ENCODE measurements around the gene DGKI. TPM values are rescaled to one million over a fixed set of nuclear protein-coding genes. Genes with fewer than 3 reads are reported as not detected.

The DGKI gene
- 2.3 TPM for polyA plus RNA-seq (2013, experiment 1 of 2)
- 2.2 TPM for polyA plus RNA-seq (2013, experiment 2 of 2)

DNA sequence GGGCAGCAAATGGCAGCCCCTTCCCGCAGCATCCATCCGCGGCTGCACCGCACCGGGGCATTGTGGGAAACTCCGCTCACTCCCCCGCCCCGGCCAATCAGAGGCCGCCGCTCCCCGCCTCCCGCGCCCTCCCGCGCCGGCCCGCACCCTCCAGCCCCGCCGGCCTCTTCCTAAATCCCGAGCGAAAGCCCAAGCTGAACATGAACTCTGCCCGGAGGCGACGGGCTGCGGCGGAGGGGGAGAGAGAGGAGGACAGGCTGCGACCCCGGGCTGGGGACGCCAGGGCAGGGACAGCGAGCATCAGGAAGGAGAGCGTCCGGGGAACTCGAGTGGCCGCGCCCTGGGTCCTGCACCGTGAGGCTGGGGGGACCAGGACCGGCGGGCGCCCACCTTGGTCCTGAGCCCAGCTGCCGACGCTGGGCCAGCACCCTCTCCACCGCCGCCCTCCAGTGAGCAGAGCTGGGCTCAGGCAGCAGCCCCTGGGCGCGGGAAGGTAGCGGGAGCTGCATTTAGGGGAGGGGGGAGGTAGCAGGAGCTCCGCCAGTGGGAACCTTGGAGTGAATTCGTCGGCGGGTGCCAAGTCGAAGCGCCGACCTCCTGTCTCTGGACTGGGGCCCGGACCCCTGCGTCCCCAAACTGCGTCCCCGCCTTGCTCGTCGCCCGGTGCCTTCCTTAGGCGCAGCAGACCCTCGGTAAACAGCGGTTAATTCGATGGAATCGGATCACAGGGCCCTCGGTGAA is at the start of gene DGKI:
Gene DGKI, minus strand, starts transcription at position 148 of the 741 bp plus-strand sequence.
- Histone ChIP-seq H2BK120ac (ENCODE audit: low read depth, low read length) (no peak within 1 kb of the TSS), H3K14ac (ENCODE audit: low read length in 2 of 2) (peak within 1 kb of the TSS in 1 of 2 experiments; percentile 61), H2BK15ac (ENCODE audit: low read depth, poor library complexity, severe bottlenecking) (no peak within 1 kb of the TSS), H3K4ac (ENCODE audit: low read depth in 1 of 2, low read length in 2 of 2) (no peak within 1 kb of the TSS), H4K91ac (ENCODE audit: low read length) (no peak within 1 kb of the TSS), H3K79me1 (replicated peaks; ENCODE audit: low read length, poor library complexity, severe bottlenecking) (no peaks in the 10 kb centered on the region), H3K4me1 (ENCODE audit: control insufficient read depth, insufficient read depth, low read depth, low read length) (peaks cover 16% of the 10 kb centered on the region), H2BK5ac (ENCODE audit: low read depth, low read length, poor library complexity, severe bottlenecking) (no peak within 1 kb of the TSS), H3K4me3 (ENCODE audit: insufficient read depth in 1 of 2, low read depth in 1 of 2, low read length in 2 of 2) (peak within 1 kb of the TSS; percentile 63 to 79), H2AK5ac (ENCODE audit: low read length, severe bottlenecking) (no peak within 1 kb of the TSS), H2BK12ac (ENCODE audit: low read length in 2 of 2) (no peak within 1 kb of the TSS), H3K27ac (ENCODE audit: low read length, poor library complexity, severe bottlenecking) (no peak within 1 kb of the TSS), H3K36me3 (ENCODE audit: control insufficient read depth in 1 of 2, insufficient read depth in 2 of 2, low read depth in 1 of 2, low read length in 2 of 2) (peaks cover 0 to 5% of the 10 kb centered on the region in 2 experiments), H4K8ac (ENCODE audit: low read length) (peak within 1 kb of the TSS; percentile 49), H3K4me2 (ENCODE audit: low read length, poor library complexity, severe bottlenecking) (peak within 1 kb of the TSS; percentile 75), H3K27me3 (ENCODE audit: control insufficient read depth in 1 of 2, insufficient read depth in 1 of 2, low read length in 2 of 2) (peaks cover 0 to 15% of the 10 kb centered on the region in 2 experiments), H3K18ac (ENCODE audit: low read depth in 1 of 2, low read length in 2 of 2) (peak within 1 kb of the TSS in 1 of 2 experiments; percentile 38), H2AFZ (ENCODE audit: low read depth, low read length) (no peak within 1 kb of the TSS), H3K9ac (ENCODE audit: low read length) (peak within 1 kb of the TSS; percentile 76), H3K23ac (ENCODE audit: low read length in 2 of 2) (peak within 1 kb of the TSS; percentile 20 to 91), H3K9me3 (ENCODE audit: control insufficient read depth, low read length) (no peaks in the 10 kb centered on the region)
- DNase-seq: no peak
- under 1% methylated on average over 63 of the region's 66 CpGs for WGBS

DNA sequence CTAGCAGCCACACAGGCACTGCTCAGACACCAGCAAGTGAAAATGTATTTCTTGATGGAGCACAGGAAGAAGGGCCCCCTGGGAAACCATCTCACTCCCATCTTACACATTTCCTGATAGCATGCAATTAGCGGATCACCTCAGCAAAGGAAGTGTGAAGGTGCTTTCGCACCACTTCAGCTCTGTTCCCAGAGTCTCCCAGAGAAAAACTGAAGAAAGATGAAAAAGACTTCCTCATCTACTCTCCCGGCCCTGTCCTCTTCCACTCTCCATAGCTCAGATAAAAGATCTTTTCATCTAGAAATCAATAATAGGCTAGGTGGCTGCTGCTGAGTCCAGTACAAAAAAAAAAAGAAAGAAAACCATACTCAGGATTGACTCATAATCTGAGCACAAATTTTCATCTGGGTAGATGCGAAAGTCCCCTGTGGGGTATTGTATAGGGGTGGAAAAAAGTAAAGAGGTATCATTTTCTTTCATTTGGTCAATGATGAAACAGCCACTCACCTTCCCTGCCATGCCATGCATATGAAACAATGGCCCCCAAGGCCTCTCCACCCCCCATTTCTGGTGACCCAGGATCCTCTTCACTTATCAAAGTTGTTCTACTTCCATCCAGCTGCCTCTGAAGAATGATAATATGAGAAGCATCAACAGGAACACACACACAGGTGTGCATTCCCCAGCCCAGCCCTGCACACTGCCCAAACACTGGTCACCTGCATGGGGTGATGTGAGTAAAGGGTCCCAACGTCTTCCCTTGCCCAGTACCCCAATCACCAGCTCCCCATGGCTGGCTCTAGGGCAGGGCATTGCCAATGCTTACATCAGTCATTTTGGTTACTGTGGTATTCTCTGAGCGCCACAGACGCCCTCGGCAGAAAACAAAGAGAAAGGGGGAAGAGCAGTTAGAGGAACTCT is 48.8 kb upstream of the DGKI start:
- Histone ChIP-seq H3K27me3 (ENCODE audit: control insufficient read depth in 1 of 2, insufficient read depth in 1 of 2, low read length in 2 of 2) (no peaks in the 10 kb centered on the region), H3K79me1 (replicated peaks; ENCODE audit: low read length, poor library complexity, severe bottlenecking) (peaks cover 19% of the 10 kb centered on the region)
- 90% methylated on average over 6 of the region's 8 CpGs for WGBS

GRCh38 chr7:137893143-137893742 is 46.5 kb upstream of the DGKI start:
- H3K23ac ChIP-seq (ENCODE audit: low read length in 2 of 2): no peak overlapping the region
- DNase-seq: no peak
- H4K8ac ChIP-seq (ENCODE audit: low read length): no peak overlapping the region
- no peak overlapping the region for H3K14ac ChIP-seq (ENCODE audit: low read length in 2 of 2)
- no peak overlapping the region for H4K91ac ChIP-seq (ENCODE audit: low read length)
- H2BK120ac ChIP-seq (ENCODE audit: low read depth, low read length): no peak overlapping the region
- H2BK15ac ChIP-seq (ENCODE audit: low read depth, poor library complexity, severe bottlenecking): no peak overlapping the region
- H3K4me3 ChIP-seq (ENCODE audit: insufficient read depth in 1 of 2, low read depth in 1 of 2, low read length in 2 of 2): no peak overlapping the region
- no peak overlapping the region for H3K9ac ChIP-seq (ENCODE audit: low read length)
- no peaks in the 10 kb centered on the region for H3K27me3 ChIP-seq (ENCODE audit: control insufficient read depth in 1 of 2, insufficient read depth in 1 of 2, low read length in 2 of 2)
- no peak overlapping the region for H2AK5ac ChIP-seq (ENCODE audit: low read length, severe bottlenecking)
- H3K18ac ChIP-seq (ENCODE audit: low read depth in 1 of 2, low read length in 2 of 2): no peak overlapping the region
- no peak overlapping the region for H3K27ac ChIP-seq (ENCODE audit: low read length, poor library complexity, severe bottlenecking)
- H3K79me1 ChIP-seq (replicated peaks; ENCODE audit: low read length, poor library complexity, severe bottlenecking): peaks cover 33% of the 10 kb centered on the region
- H2AFZ ChIP-seq (ENCODE audit: low read depth, low read length): no peak overlapping the region
- H3K4me1 ChIP-seq (ENCODE audit: control insufficient read depth, insufficient read depth, low read depth, low read length): no peaks in the 10 kb centered on the region
- H2BK5ac ChIP-seq (ENCODE audit: low read depth, low read length, poor library complexity, severe bottlenecking): no peak overlapping the region
- no peak overlapping the region for H2BK12ac ChIP-seq (ENCODE audit: low read length in 2 of 2)
- no peak overlapping the region for H3K4me2 ChIP-seq (ENCODE audit: low read length, poor library complexity, severe bottlenecking)
- no peak overlapping the region for H3K4ac ChIP-seq (ENCODE audit: low read depth in 1 of 2, low read length in 2 of 2)
- H3K36me3 ChIP-seq (ENCODE audit: control insufficient read depth in 1 of 2, insufficient read depth in 2 of 2, low read depth in 1 of 2, low read length in 2 of 2): peaks cover 25 to 94% of the 10 kb centered on the region in 2 experiments
- no peaks in the 10 kb centered on the region for H3K9me3 ChIP-seq (ENCODE audit: control insufficient read depth, low read length)

More for the DNA sequence above, 48.8 kb upstream of the DGKI start:
- no peak overlapping the region for H2BK120ac ChIP-seq (ENCODE audit: low read depth, low read length)
- peaks cover 1% of the 10 kb centered on the region for H3K4me1 ChIP-seq (ENCODE audit: control insufficient read depth, insufficient read depth, low read depth, low read length)
- no peak overlapping the region for H2AFZ ChIP-seq (ENCODE audit: low read depth, low read length)
- H3K4me2 ChIP-seq (ENCODE audit: low read length, poor library complexity, severe bottlenecking): no peak overlapping the region
- no peak overlapping the region for H3K23ac ChIP-seq (ENCODE audit: low read length in 2 of 2)
- no peak overlapping the region for H3K27ac ChIP-seq (ENCODE audit: low read length, poor library complexity, severe bottlenecking)
- no peak overlapping the region for H4K8ac ChIP-seq (ENCODE audit: low read length)
- H3K9me3 ChIP-seq (ENCODE audit: control insufficient read depth, low read length): no peaks in the 10 kb centered on the region
- no peak overlapping the region for H3K18ac ChIP-seq (ENCODE audit: low read depth in 1 of 2, low read length in 2 of 2)
- no peak overlapping the region for H3K9ac ChIP-seq (ENCODE audit: low read length)
- H2BK15ac ChIP-seq (ENCODE audit: low read depth, poor library complexity, severe bottlenecking): no peak overlapping the region
- H3K36me3 ChIP-seq (ENCODE audit: control insufficient read depth in 1 of 2, insufficient read depth in 2 of 2, low read depth in 1 of 2, low read length in 2 of 2): peaks cover 33 to 87% of the 10 kb centered on the region in 2 experiments
- H4K91ac ChIP-seq (ENCODE audit: low read length): no peak overlapping the region
- no peak for DNase-seq
- no peak overlapping the region for H3K4me3 ChIP-seq (ENCODE audit: insufficient read depth in 1 of 2, low read depth in 1 of 2, low read length in 2 of 2)
- H3K4ac ChIP-seq (ENCODE audit: low read depth in 1 of 2, low read length in 2 of 2): no peak overlapping the region
- no peak overlapping the region for H2BK5ac ChIP-seq (ENCODE audit: low read depth, low read length, poor library complexity, severe bottlenecking)
- no peak overlapping the region for H2BK12ac ChIP-seq (ENCODE audit: low read length in 2 of 2)
- no peak overlapping the region for H3K14ac ChIP-seq (ENCODE audit: low read length in 2 of 2)
- H2AK5ac ChIP-seq (ENCODE audit: low read length, severe bottlenecking): no peak overlapping the region
